Epithelial cell of esophagus (primary cell): ENCODE measurements around the gene IFIT5.
"Not testable (repeated sequence)": the region's sequence is repeated elsewhere in the genome, so short reads cannot be mapped to it uniquely, and the experiment has no call there.

Experiments
- DNase-seq: peaks from one replicate; pipeline ENCODE4 v3.0.0; 2010; ENCODE audit warnings: low read depth
- H3K4me3 ChIP-seq: 2 replicates; pipeline ENCODE4 v1.5.1; 2011; ENCODE audit warnings: mild to moderate bottlenecking, low read length, control low read depth
- CTCF ChIP-seq: IDR thresholded peaks from 2 replicates; pipeline ENCODE4 v1.5.1; 2011; ENCODE audit warnings: low read depth, mild to moderate bottlenecking, low read length, control low read depth, inconsistent platforms; ENCODE audit not compliant: insufficient read depth; ENCODE audit errors: missing control alignments

The IFIT5 gene

DNA sequence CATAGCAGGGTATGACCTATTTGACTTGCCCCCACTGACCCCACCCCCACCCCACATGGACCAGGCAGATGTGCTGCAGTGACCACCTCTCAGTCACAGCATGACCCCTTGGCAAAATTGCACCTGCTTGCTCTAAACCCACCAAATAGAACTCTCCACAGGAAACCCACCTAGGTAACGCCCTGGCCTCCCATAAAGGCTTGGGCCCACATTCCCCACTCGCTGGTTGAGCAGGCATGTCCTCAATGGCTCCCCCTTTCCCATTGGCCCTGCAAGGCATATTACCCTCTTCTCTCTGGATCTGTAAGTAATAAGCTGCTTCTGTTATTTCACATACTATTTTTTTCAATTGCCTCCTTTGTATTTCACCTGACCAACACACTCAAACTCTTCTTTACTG is 19.2 kb upstream of the IFIT5 start:
- DNase-seq, result no peak
- H3K4me3 ChIP-seq, result no peak overlapping the region
- TF ChIP-seq CTCF, result no peak

DNA sequence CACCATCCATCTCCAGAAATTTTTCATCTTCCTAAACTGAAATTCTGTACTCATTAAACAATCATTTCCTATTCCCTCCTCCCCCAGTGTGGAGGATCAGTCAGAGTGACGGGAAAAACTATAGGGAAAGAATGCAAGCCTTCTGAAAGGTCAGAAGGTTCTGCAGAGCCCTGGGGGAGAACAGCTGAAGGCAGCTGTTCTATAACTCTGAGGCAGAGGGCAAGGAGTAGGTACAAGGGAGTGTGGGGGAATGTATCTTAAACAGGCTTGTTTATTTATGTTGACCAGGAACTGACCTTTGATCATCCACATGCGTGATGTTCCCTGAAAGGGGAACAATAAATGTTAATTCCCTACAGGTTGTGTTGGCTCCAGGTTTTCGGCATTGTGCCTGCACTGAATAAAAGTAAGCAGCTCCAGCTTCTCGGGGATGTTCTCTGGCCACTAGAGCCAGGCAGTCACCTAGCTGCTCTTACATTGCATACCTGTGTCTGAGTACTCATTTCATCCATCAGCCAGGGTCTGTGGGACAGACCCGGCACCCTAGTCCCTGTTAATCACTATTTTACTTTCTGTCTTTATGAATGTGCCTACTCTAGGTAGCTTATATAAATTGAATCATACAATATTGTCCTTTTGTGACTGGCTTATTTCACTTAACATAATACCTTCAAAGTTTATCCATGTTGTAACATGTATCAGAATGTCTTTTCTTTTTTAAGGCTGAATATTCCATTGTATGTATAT is 16.2 kb upstream of the IFIT5 start:
- no peak overlapping the region for H3K4me3 ChIP-seq
- DNase-seq, result no peak
- TF ChIP-seq CTCF, result no peak

- no peak for TF ChIP-seq CTCF
- no peak overlapping the region for H3K4me3 ChIP-seq
Observed at GRCh38 chr10:89399956-89400355, 14.4 kb upstream of the IFIT5 start.

GRCh38 chr10:89403043-89403442 is 11.3 kb upstream of the IFIT5 start:
- DNase-seq, result no peak
- no peak overlapping the region for H3K4me3 ChIP-seq
- no peak for TF ChIP-seq CTCF

More at GRCh38 chr10:89399956-89400355, 14.4 kb upstream of the IFIT5 start:
- no peak for DNase-seq

DNA sequence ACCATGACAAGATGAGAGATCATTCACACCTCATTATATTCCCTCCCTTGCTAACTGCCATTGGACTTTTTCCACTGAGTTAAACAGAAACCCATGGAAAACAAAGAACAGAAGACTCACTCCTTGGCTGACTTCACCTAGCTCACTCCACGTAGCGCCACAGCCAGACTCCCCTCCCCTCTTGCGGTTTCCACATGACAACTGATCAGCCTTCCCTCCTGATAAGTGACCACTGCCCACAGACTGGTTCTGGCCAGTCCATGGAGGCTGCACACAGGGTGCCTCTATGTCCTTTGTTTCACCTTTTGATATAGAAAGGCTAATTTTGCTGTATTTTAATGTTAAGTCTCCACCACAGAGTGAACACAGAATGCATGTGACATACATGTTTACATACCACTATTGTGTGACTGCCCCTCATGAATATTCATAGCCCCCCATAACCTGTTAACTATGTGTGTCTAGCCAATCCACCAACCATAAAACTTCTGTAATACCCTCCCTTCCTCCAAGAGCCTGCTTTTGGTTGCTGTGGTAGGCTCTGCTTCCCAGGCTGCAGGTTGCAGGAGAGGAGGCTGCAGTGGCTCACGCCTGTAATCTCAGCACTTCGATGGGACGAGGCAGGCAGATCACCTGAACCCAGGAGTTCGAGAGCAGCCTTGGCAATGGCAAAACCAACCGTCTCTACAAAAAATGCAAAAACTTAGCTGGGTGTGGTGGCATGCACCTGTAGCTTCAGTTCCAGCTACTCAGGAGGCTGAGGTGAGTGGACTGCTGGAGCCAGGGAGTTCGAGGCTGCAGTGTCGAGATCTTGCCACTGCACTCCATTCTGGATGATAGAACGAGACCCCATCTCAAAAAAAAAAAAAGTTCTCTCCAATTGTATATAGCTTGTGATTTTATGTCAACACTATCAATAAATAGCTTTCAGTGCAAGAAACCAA is 10.0 kb upstream of the IFIT5 start:
- no peak for TF ChIP-seq CTCF
- DNase-seq, result no peak
- H3K4me3 ChIP-seq, result no peak overlapping the region

DNA sequence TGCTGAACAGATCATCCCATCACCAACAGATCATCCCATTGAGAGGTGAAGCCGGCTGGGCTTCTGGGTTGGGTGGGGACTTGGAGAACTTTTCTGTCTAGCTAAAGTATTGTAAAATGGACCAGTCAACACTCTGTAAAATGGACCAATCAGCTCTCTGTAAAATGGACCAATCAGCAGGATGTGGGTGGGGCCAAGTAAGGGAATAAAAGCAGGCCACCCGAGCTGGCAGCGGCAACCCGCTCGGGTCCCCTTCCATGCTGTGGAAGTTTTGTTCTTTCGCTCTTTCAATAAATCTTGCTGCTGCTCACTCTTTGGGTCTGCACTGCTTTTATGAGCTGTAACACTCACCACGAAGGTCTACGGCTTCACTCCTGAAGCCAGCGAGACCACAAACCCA is 8.2 kb upstream of the IFIT5 start:
- DNase-seq, H3K4me3 ChIP-seq: not testable (repeated sequence)

- DNase-seq, H3K4me3 ChIP-seq: not testable (repeated sequence)
Observed at GRCh38 chr10:89407792-89408191, 6.6 kb upstream of the IFIT5 start.

DNA sequence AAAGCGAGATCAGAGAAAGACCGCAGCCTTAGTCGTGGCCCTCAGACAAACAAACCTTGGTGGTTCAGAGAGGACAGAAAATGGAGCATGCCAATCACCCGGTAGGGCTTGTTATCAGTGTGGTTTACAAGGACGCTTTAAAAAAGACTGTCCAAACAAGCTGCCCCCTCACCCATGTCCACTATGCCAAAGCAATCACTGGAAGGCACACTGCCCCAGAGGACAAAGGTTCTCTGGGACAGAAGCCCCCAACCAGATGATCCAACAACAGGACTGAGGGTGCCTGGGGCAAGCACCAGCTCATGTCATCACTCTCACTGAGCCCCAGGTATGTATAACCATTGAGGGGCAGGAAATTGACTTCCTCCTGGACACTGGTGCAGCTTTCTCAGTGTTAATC is 5.1 kb upstream of the IFIT5 start:
- DNase-seq, H3K4me3 ChIP-seq: not testable (repeated sequence)

- not testable (repeated sequence) for DNase-seq, H3K4me3 ChIP-seq
Observed at GRCh38 chr10:89410551-89410950, 3.8 kb upstream of the IFIT5 start.

GRCh38 chr10:89411135-89411534 is 3.2 kb upstream of the IFIT5 start:
- not testable (repeated sequence) for H3K4me3 ChIP-seq, DNase-seq

DNA sequence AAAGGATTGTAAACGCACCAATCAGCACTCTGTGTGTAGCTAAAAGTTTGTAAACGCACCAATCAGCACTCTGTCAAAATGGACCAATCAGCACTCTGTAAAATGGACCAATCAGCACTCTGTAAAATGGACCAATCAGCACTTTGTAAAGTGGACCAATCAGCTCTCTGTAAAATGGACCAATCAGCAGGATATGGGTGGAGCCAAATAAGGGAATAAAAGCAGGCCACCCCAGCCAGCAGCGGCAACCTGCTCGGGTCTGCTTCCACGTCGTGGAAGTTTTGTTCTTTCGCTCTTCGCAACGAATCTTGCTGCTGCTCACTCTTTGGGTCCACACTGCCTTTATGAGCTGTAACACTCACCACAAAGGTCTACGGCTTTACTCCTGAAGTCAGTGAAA is 2.1 kb upstream of the IFIT5 start:
- not testable (repeated sequence) for DNase-seq, H3K4me3 ChIP-seq
